K562 (cell line): ENCODE results near the gene GNAZ. TPM values are rescaled to one million over a fixed set of nuclear protein-coding genes. Genes with fewer than 3 reads are reported as not detected.

Experiments
- ATAC-seq: fragments of 200-7000 bp; cut with Tn5 transposase; 3 replicates; pipeline ENCODE4 v1.9.1; 2020; ENCODE audit warnings: moderate library complexity
- BruUV-seq: library from RNA; stranded (reverse); fragments of 400-500 nt; replicated peaks from 2 replicates; lab custom pipeline; 2021; lab: Mats Ljungman, UMichigan
- CTCF ChIA-PET: fragments of 300-600 bp; formaldehyde crosslinking; extraction: SDS; loops from one replicate; lab custom pipeline; 2021; ENCODE audit warnings: low intra/inter-chr PET ratio; lab: Yijun Ruan, JAX
- POLR2A ChIA-PET: fragments of 300-600, 350-650 bp; sonication (Branson Sonifier 250); formaldehyde crosslinking; extraction: SDS; loops from one replicate; lab custom pipeline; 2021; ENCODE audit warnings: antibody characterized with exemption, inconsistent platforms; lab: Yijun Ruan, JAX
- DNase-seq, 4 experiments: peaks; one replicate each; pipeline versions ENCODE4 v3.0.0 to v3.0.0-alpha.2; 2011 to 2018; ENCODE audit warnings: low spot score in 3 of 4, mixed read lengths in 3 of 4; ENCODE audit errors: extremely low read depth in 1 of 4
- FAIRE-seq: peaks from 2 replicates; lab custom pipeline; 2011; peaks lifted over from hg19 to GRCh38; lab: Jason Lieb, UNC
- H2AFZ ChIP-seq: 2 replicates; pipeline ENCODE4 v1.6.0; 2011; ENCODE audit warnings: low read depth, low read length, control low read depth, inconsistent platforms
- H3K27ac ChIP-seq: fragments of 200-600 bp; 3 replicates; pipeline ENCODE4 v1.8.0; 2011; ENCODE audit warnings: low read depth, mild to moderate bottlenecking, control low read depth, inconsistent platforms, low read length, moderate library complexity, mixed read lengths; ENCODE audit errors: extremely low read depth
- H3K27me3 ChIP-seq, 2 experiments: fragments of 300-600 bp in 1 of 2; 2 replicates in 1 of 2; 3 replicates in 1 of 2; pipeline versions ENCODE4 v1.6.0 to v1.8.0; 2011; ENCODE audit warnings: inconsistent platforms in 2 of 2, low read length in 2 of 2, mild to moderate bottlenecking in 1 of 2, mixed read lengths in 1 of 2, moderate library complexity in 1 of 2; ENCODE audit not compliant: control insufficient read depth in 2 of 2, insufficient read depth in 2 of 2
- H3K36me3 ChIP-seq: fragments of 300-600 bp; 3 replicates; pipeline ENCODE4 v1.8.0; 2011; ENCODE audit warnings: mild to moderate bottlenecking, low read length, inconsistent platforms; ENCODE audit not compliant: control insufficient read depth, insufficient read depth
- H3K4me1 ChIP-seq, 2 experiments: fragments of 200-600 bp in 1 of 2; replicated peaks in 1 of 2; 2 replicates in 1 of 2; 3 replicates in 1 of 2; pipeline versions ENCODE4 v1.5.1 to v1.8.0; 2011; ENCODE audit warnings: inconsistent platforms in 2 of 2, low read length in 2 of 2, mild to moderate bottlenecking in 1 of 2, mixed read lengths in 1 of 2, moderate library complexity in 1 of 2; ENCODE audit not compliant: control insufficient read depth in 2 of 2, insufficient read depth in 2 of 2
- H3K4me2 ChIP-seq: 2 replicates; pipeline ENCODE4 v1.6.1; 2011; ENCODE audit warnings: low read length, control low read depth, inconsistent platforms, mixed read lengths; ENCODE audit not compliant: insufficient read depth
- H3K4me3 ChIP-seq: fragments of 200-600 bp; sonication (generic), shearing (Covaris generic); 2 replicates; pipeline ENCODE4 v1.5.1; 2016; ENCODE audit warnings: control low read depth, inconsistent platforms
- H3K79me2 ChIP-seq: fragments of 200-600 bp; 3 replicates; pipeline ENCODE4 v1.8.0; 2011; ENCODE audit warnings: low read length, inconsistent platforms; ENCODE audit not compliant: control insufficient read depth, insufficient read depth
- H3K9ac ChIP-seq, 2 experiments: 2 replicates each; pipeline versions ENCODE4 v1.6.0 to v1.6.1; 2011; ENCODE audit warnings: low read depth in 2 of 2, low read length in 2 of 2, control low read depth in 1 of 2, inconsistent platforms in 1 of 2, mild to moderate bottlenecking in 1 of 2, mixed read lengths in 1 of 2; ENCODE audit not compliant: insufficient read depth in 1 of 2
- H3K9me1 ChIP-seq: one replicate; pipeline ENCODE4 v1.6.0; 2011; ENCODE audit warnings: inconsistent platforms, mild to moderate bottlenecking, low read length, moderate library complexity; ENCODE audit not compliant: control insufficient read depth, insufficient read depth
- H3K9me3 ChIP-seq: replicated peaks from 2 replicates; pipeline ENCODE4 v1.5.1; 2011; ENCODE audit warnings: low read depth, low read length, inconsistent platforms; ENCODE audit not compliant: control insufficient read depth, insufficient read depth
- H4K20me1 ChIP-seq: replicated peaks from 2 replicates; pipeline ENCODE4 v1.6.1; 2011; ENCODE audit warnings: low read length, inconsistent platforms, mixed read lengths; ENCODE audit not compliant: control insufficient read depth, insufficient read depth
- ATF1 ChIP-seq, 2 experiments: fragments of 450-650 bp in 1 of 2; IDR thresholded peaks; 2 replicates each; pipeline ENCODE4 v1.6.1; 2016; ENCODE audit warnings: missing compliant biosample characterization in 1 of 2, missing genetic modification characterization in 1 of 2
- BHLHE40 ChIP-seq: IDR thresholded peaks from 2 replicates; pipeline ENCODE4 v1.6.1; 2011; ENCODE audit warnings: low read length, improper control_type of control experiment
- FOSL1 ChIP-seq: fragments of 200-800 bp; sonication (Bioruptor generic); conservative IDR thresholded peaks from 2 replicates; pipeline ENCODE4 v1.6.1; 2016; ENCODE audit warnings: missing genetic modification characterization, missing compliant biosample characterization
- IRF2 ChIP-seq: sonication (generic); formaldehyde crosslinking; IDR thresholded peaks from 2 replicates; pipeline ENCODE4 v1.8.1; 2022; ENCODE audit warnings: mild to moderate bottlenecking, missing genetic modification reagents
- NEUROD1 ChIP-seq: fragments of 150-350 bp; IDR thresholded peaks from 2 replicates; pipeline ENCODE4 v1.6.1; 2014; ENCODE audit warnings: borderline replicate concordance, low read length, low read depth; ENCODE audit not compliant: partially characterized antibody
- SAFB2 ChIP-seq: fragments of 200-400 bp; formaldehyde crosslinking; IDR thresholded peaks from 2 replicates; pipeline ENCODE4 v1.6.1; 2018; ENCODE audit warnings: borderline replicate concordance, low read length, low read depth, moderate library complexity; ENCODE audit not compliant: severe bottlenecking
- SRSF7 ChIP-seq: fragments of 200-400 bp; formaldehyde crosslinking; optimal IDR thresholded peaks from 2 replicates; pipeline ENCODE3; 2017; ENCODE audit warnings: mild to moderate bottlenecking, low read depth, low read length
- WGBS: fragments of 100-300 bp; shearing (Covaris generic); methylation state at CpG from one replicate; pipeline ENCODE4 v1.1.6; 2016; ENCODE audit warnings: low coverage, mixed read lengths; ENCODE audit not compliant: insufficient coverage; ENCODE audit errors: missing lambda C conversion rate; 5-methylcytosine and 5-hydroxymethylcytosine counted together
- in situ Hi-C: fragments of 300-500 bp; cut with MboI; formaldehyde crosslinking; loops from 4 replicates; pipeline ENCODE4 v1.15.0; 2018; ENCODE audit warnings: inconsistent platforms, mixed read lengths
- intact Hi-C: fragments of 100-400 bp; cut with micrococcal nuclease; formaldehyde crosslinking; loops from 2 replicates; pipeline ENCODE4 v1.14.2; 2022
- polyA plus RNA-seq, 8 experiments: library from polyadenylated mRNA; depleted of rRNA in 4 of 8; stranded (reverse) in 5 of 8; unstranded in 3 of 8; fragments of >200 nt; fragmentation: Nextera tagmentation in 2 of 8; fragmentation: Illumina TruSeq in 1 of 8; extraction: Ambion mirVana in 2 of 8; extraction: Trizol in 1 of 8; gene quantifications; 2 replicates each; pipeline versions ENCODE4 v1.2.1 to v1.2.3, GENCODE V29; 2011 to 2014; ENCODE audit warnings: inconsistent platforms in 1 of 8, missing spikeins in 1 of 8
- total RNA-seq, 7 experiments: library from RNA; depleted of rRNA in 6 of 7; stranded (reverse); fragments of >200 nt in 6 of 7; fragmentation: Illumina TruSeq in 2 of 7; extraction: Trizol in 2 of 7; gene quantifications; 2 replicates each; pipeline versions ENCODE4 v1.2.1 to v1.2.3, GENCODE V29; 2011 to 2021; ENCODE audit warnings: low replicate concordance in 1 of 7
- TF ChIP-seq, protein P1 (sequence below): fragments of 250-450 bp; sonication (Bioruptor Pico); IDR thresholded peaks from 2 replicates; pipeline ENCODE4 v1.9.0; 2021; ENCODE audit warnings: mild to moderate bottlenecking

The GNAZ gene
- total and polyA plus RNA-seq, 9 of the 15 experiments (the other 6 are each of a cell fraction or from before 2014, with no cell fraction given): 0.04 to 0.22 (median 0.13) TPM; not detected in 3

DNA sequence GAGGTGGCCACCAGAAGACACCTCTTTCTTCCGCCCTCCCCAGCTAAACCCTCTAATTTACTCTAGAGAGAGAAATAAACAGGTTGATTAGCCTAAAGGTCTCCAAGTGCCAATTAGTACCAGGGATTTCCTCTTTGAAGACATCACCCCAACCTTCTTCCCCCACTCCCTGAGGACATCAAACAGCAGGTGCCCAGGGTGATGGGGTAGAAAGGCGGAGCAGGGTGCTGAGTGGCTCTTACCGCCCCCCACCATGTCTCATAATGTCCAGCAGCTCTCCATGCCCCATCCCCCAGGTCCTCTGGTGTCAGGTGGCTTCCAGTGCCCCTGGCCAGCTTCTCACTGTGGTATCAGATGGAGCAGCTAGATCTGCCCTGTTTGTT lies 5.3 kb upstream of the GNAZ start:
- no peak for FAIRE-seq
- no peaks in the 10 kb centered on the region for H3K9me3 ChIP-seq
- H3K4me1 ChIP-seq: peaks cover 4 to 11% of the 10 kb centered on the region in 2 experiments; a peak in 3 of 5 replicates
- H3K27ac ChIP-seq: no peak overlapping the region
- H3K9me1 ChIP-seq: peaks cover 2% of the 10 kb centered on the region
- TF ChIP-seq IRF2 (CRISPR knock-in tag) (no peak), BHLHE40 (peak; percentile 7; the same call in 1 of the 2 replicates), NEUROD1 (peak; percentile 20), SRSF7 (no peak), SAFB2 (no peak), FOSL1 (no peak), ATF1 (CRISPR knock-in tag; IDR thresholded peaks at IDR 0.05) (peak; percentile 46; the same call in 1 of the 2 replicates), ATF1 (tag; IDR thresholded peaks at IDR 0.05) (no peak)
- TF ChIP-seq, protein P1, sequence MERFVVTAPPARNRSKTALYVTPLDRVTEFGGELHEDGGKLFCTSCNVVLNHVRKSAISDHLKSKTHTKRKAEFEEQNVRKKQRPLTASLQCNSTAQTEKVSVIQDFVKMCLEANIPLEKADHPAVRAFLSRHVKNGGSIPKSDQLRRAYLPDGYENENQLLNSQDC (CRISPR knock-in tag): 0 out of 2 replicates have a peak, but pooled peaks have one; percentile 7
- in situ Hi-C loops (no loop called here), intact Hi-C loops (no loop called here)
- no peak overlapping the region for H3K4me3 ChIP-seq
- DNase-seq: peak in 1 of 4 experiments; percentile 55
- no peaks in the 10 kb centered on the region for H3K36me3 ChIP-seq
- no peak for ATAC-seq
- peaks cover 86% of the 10 kb centered on the region for H4K20me1 ChIP-seq
- WGBS: 1% methylated on average over 3 of the region's 3 CpGs
- peaks cover 54 to 98% of the 10 kb centered on the region in 2 experiments for H3K27me3 ChIP-seq
- ChIA-PET POLR2A (interaction anchor here (0.6 to 9.0 kb wide), 14 partner anchors 9 to 353 kb away, joined by 3 to 100 read pairs (median 4); partner anchors contain the start of genes GNAZ and RAB36), CTCF (no interaction called here)
- no peaks in the 10 kb centered on the region for H3K79me2 ChIP-seq
- no TSS peak for BruUV-seq
- no peak overlapping the region for H2AFZ ChIP-seq
- H3K9ac ChIP-seq: no peak overlapping the region; a peak in 1 of 4 replicates
- no peak overlapping the region for H3K4me2 ChIP-seq
